HTERT RPE-1 (cell line): ENCODE data around the gene LMCD1.

Experiments
- in situ Hi-C: fragments of 300-500 bp; cut with MboI; formaldehyde crosslinking; loops from 4 replicates; pipeline ENCODE4 v1.14.3; 2020; ENCODE audit warnings: low sequenced_read_pairs

Gene LMCD1, protein sequence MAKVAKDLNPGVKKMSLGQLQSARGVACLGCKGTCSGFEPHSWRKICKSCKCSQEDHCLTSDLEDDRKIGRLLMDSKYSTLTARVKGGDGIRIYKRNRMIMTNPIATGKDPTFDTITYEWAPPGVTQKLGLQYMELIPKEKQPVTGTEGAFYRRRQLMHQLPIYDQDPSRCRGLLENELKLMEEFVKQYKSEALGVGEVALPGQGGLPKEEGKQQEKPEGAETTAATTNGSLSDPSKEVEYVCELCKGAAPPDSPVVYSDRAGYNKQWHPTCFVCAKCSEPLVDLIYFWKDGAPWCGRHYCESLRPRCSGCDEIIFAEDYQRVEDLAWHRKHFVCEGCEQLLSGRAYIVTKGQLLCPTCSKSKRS

DNA sequence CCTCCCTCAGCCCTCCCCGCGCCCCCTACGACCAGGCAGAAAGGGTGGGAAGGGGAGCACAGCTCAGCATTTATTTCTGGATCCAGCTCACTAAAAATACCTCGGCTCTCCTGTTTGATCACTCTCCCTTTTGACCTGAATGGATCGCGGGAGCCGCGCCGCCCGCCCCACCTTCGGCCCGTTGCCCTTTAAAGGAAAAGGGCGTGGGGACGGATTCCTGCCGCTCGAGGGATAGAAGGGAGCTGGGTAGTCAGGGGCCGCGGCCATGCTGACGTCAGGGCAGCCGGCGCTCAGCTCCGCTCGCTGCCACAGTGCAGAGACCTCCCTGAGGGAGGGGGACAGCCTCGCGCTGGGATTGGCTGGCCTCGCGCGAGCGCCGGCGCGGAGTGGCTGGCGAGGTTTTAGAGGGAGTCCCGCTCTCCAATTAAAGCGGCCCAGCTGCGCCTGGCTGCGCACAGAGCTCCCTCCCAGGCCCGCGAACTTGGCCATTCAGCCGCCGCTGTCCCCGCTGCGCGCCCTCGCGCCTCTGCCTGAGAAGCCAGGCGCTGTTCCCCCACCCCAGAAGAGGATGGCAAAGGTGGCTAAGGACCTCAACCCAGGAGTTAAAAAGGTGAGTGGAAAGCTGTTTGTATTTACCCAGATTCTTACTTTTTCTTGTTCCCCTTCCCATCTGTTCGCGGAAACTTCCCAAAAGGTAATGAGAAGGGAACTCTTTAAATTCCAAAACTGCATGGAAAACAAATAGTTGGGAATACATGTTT is at the start of gene LMCD1:
LMCD1 (plus strand) TSS at position 453 of the 761 bp plus-strand sequence; CDS start at position 569, 116 bp downstream.
- in situ Hi-C loops: no loop called here

DNA sequence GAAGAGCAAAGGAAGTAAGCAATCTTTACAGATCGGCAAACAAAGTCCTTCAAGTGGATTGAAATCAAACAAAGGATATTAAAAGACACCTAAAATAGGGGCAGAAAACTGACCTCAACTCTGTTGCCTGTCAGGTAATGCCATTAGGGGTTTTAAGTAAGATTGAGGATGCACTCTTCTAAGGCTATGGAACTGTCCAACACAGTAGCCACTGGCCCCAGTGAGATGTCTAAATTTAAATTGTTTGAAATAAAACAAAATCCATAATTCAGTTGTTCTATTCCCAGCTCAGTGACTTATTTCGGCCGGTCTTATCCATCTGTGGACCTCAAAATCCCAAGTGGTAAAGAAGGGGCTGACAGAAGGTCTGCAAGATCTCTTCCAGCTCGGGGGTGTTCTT is 49.5 kb upstream of the LMCD1 start:
- in situ Hi-C loops: no loop called here

DNA sequence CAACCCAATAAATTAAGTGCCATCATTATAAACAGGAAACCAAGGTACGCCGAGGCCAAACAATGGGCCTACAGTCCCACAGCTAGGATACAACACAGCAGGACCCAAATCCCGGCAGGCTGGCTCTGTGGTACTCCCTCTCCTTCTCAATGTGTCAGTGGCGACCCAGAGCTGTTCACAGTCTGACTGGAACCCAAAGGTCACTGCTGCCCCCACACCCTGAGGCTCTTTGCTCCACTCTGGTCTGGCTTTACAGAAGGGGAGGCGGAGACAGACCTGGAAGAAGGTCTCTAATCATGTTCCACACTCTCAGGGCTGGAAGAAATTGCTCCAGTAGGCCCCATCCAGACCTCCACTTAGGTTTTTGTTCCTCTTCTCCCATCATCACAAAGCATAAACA is 48.5 kb upstream of the LMCD1 start:
- in situ Hi-C loops: no loop called here

DNA sequence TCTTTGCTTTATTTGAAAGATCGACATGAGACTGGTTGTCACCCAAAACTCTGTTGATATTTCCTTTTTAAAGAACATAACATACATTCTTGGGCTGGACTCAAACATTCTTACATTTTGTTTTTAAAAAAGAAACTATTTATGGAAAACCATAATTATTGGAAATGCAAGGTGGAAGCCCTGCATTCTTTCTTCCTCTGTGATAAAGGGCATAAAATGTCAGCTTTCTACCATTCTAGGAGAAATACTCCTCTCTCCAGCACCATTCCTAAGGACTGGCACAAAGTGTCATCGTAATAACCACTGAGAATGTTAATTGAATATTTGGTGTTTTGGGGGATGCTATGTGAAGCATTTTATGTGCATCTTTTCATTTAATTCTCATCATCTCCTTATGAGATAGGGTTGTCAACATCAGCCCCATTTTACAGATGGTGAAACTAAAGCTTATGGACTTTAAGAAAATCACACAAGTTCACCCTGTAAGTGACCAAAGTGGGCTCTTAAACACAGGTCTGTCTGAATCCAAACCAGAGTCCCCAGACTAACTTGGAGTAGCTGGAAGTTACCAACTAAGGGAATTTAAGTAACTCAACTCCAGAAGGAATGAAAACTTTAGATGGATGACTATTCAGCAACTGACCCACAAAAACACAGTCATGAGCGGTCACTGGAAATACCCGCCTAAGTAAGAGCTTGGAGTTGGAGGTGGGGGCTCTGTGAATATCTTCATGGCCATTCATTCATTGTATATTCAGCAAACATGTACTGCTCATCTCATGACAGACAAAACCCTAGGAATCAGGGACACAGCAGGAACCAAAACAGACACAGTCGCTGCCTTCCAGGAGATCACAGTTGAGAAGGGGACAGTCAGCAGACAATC is 45.9 kb upstream of the LMCD1 start:
- in situ Hi-C loops: no loop called here

DNA sequence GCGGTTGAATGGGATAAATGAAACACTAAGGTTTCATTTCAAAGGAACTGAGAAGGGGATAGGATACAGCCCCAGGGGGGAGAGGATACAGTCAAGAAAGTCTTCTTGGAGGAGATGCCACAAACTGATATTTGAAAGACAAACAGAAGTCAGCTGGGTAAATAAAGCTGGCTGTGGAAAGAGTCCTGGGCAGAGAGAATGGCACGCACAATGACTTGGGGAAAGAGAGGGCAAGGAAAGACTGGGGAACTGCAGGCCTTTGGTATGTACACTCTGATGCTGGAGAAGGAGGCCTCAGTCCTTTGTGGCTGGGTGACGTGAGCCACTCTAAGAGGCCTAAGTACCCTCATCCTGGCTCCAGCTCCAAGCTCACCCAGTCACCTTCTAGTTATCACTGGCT is 45.2 kb upstream of the LMCD1 start:
- in situ Hi-C loops: no loop called here

DNA sequence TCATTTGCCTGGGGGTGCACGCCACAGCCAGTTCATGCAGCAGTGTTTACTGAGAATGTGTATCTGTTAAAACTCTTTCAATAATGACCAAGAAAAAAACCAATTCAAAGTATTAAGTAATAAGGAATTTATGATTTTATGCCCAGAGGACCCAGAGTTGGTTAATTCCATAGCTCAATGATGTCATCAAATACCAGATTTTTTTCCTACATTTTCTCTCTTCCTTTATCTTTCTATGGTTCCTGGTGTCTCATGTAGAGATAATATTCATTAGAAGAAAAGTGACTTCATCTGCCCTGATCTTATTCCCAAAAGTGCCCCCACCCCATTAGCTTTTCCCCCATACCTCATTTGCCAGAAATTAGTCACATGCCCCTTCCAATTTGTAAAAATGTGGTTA is 44.6 kb upstream of the LMCD1 start:
- in situ Hi-C loops: no loop called here

DNA sequence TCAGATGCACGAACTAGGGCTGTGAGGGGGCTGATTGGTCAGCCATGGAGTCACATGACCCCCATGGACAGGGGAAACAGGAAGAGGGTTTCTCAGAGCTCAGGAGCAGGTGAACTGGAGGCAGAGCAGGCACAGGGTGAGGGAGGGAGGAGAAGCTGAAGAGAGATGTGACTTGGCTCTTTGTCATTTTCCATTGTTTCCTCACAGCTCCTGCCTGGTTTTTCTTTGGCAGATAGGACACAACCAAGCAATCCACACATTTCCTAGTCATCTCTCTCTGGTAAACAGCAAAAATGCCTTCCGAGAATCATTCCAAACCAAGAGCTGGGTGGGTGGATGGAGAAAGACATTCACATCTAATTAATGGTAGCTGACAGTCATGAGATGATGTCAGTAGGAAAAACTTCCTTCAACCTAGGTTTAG is 43.4 kb upstream of the LMCD1 start:
- in situ Hi-C loops: no loop called here

DNA sequence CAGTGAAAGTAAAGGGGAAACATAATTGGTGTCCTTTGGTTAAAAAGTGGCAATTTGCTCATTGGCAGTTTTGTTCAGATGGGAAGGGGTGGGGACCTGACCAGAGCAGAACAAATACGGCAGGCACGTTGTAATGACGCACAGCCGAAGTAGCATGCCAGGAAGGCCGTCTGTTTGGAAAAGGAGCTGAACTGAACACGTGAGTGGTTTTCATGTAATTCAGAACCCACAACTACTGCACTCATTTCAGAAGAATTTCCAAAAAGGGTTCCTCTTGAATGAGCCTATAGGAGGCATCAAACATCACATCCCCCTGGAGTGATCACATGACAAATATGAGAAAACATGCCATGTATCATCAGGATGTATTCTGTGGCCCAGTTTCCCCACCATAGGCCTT is 42.9 kb upstream of the LMCD1 start:
- in situ Hi-C loops: no loop called here

DNA sequence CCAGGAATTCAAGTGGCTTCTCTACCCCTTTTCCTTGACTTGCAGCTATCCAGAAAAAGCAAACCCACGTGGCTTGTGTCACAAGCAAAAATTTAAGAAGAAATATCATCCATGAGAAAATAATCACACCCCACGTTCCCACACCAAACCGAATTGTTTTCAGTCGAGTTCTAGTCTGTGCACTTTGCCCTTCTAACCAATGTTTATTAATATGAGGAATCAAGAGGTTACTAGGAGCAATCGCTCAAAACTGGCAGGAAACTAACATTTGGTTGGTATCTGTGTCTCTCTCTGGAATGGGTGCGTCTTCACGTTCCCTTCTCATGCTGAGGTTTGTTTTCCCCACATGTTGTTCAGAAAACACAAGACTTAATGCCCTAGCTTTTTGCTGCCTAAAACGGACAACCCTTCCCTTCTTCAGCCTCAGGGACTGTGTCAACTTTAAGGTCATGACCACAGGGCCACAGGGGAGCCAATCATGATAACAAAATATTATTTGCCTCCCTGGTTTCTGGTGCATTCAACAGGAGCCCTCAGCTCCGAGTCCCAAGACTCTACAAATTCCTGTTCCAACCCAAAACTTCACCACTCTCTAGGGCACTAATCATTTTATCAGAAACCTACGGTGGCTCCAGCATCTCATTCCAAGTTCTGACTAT is 41.4 kb upstream of the LMCD1 start:
- in situ Hi-C loops: no loop called here

DNA sequence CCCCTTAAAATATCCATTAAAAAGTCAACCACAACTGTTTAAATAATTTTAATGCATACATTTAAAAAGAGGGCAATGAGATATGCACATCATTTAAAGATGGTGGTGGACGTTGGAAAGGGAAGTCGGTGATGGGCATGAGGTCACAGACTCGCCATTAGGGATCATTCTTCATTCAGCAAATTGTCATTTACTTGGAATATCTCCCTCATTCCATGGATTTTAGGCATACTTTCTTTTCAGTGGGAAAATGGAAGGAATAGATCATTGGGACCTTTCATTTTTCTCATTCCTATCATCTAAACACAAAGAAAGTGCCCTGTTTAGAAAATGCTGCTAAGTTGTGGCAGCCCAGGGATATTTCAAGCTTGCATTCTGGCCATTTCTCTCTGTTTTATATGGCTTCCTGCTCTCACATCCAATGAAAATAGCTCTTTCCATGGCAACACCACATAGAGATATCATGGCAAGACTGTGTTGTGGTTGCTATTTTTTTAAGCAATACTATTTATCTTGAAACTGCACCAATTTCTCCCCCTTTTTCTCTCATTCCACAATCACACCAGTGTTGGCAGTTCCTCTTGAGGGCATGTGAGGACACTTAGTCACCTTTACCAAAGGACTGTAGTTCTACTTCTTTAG is 40.7 kb upstream of the LMCD1 start:
- in situ Hi-C loops: no loop called here

DNA sequence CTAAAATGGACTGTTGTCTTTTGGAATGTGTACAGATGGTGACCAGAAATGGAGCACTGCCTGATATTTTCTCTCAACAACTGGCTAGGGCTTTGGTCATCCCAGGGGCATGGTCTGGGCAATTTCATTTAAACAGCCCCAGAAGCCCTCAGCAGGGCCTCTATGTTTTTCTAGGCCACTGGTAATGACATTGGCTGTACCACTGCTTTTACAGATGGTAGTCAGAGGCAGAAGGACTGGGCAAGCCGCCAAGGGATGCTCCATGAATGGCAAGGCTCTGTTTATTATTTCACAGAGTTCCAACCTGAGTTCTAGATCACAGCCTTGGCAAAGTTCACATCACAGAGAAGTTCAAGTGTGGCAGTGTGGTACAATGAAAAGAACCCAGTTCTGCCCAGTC is 37.0 kb upstream of the LMCD1 start:
- in situ Hi-C loops: no loop called here

DNA sequence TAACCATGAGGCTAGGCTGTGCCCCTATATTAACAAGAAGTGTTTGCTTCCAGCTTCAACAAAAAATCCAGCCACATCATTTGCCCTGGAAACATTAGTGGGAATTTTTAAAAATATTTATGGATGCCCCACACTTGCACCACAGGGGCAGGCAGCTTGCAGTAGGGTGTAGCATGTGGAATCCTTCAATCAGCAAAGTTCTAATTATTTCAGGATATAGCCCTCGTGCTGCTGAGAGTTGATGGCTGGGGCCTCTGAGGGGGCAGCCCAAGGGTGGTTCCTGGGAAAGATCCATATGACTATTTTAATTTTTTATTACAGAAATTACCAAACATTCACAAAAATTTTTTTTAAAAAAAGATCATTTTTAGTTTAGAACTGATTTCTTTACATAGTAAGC is 35.1 kb upstream of the LMCD1 start:
- in situ Hi-C loops: no loop called here

DNA sequence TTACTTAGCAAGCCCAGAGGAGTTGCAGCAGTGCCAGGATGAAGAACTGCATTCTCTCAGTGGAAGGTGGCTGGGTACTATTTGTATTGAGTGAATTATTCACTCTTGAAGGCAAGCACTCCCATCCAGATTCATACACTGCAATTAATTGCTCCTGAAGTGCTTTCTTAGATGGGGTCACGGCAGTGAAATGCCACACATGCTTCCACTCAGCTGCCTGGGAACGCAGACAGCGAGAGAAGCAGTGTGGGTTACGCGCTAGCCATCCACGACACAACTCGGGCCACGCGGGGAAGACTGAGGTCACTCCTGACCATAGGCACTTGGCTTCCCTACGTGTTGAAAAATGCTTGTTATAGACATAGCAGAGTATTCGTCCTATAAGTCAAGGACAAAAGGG is 30.8 kb upstream of the LMCD1 start:
- in situ Hi-C loops: no loop called here

DNA sequence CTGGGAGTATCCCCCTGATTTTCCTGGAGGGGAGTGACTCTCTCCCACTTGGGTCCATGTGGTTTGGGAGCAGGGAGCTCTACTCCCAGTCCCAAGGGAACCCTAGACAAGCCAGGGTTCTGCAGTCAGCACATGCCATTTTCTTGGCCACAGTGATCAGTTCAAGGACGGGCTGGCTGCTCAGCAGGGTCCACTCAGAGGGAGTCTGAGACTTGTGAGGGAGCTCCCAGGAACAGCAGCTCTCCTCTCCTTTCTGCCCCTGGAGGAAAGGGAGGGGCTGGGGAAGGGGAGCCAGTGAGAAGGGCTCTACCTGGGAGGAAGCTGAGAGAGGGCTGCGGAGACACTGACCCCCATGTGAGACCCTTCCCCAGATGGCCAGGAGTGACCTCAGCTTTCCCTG is 29.1 kb upstream of the LMCD1 start:
- in situ Hi-C loops: no loop called here

DNA sequence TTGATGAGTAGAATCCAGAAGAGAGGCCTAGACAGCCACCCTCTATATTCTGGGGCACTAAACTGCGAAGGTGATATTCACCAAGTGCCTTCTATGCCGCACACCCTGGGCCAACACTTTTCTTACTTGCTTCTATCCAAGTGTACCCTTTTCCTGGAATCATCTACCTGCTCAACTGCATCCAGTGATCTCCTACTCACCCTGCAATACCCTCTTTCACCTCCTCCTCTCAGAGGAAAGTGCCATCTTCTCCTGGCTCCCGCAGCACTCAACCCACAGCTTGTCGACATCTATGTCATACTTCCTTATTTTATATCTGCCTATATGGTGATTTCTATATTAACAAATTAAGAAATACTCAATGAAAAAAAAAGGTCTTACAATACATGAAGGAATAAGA is 28.6 kb upstream of the LMCD1 start:
- in situ Hi-C loops: no loop called here

DNA sequence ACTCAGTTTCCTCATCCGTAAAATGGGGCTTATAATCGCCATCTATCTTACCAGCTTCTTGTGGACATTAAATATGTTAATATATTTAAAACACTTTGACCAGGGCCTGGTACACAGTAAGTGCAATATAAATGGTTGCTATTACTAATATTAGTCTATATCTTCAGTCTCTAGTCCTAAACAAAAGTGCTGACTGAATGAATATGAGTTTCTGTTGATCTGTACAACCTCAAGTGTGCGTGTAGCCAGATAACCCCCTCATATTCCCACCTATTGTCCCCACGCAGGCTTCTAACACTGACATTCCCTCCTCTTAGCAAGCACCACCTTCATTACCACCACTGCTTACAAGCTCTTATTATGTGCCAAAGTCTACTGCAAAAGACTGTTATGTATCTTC is 27.6 kb upstream of the LMCD1 start:
- in situ Hi-C loops: no loop called here

DNA sequence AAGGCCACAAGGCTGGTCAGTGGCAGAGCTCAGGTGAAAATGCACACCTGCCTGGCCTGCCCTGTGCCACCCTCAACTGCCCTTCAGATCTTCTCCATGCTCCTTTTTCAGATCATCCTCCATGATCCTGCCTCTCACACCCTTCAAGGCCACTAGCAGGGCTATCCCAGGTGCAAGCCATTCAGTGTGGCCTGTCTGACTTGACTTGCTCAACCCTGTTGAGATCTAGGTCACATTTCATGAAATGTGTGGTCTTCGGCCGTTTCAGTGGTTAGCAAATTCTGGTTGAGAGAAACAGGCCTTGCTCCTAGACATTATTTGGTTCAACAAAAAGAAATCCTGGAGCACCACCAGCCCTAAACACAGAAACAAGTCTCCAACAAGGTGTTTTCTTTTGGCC is 26.6 kb upstream of the LMCD1 start:
- in situ Hi-C loops: no loop called here

DNA sequence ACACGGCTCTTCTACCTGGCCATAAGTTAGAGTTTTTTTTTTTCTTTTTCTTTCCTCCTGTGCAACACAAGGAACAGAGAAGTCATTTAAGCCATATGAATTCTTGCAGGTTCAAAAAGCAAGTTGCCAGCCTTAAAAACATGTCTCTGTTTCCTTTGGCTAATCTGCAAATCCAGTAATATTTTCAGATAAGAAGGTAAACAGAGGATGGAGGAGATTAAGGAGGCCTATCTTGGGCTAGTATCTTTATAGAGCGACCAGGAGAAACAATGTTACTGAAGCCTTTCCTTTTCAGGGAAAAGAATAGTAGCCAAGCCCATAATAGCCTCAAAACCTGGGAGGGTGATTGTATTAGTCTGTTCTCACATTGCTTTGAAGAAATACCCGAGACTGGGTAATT is 20.9 kb upstream of the LMCD1 start:
- in situ Hi-C loops: no loop called here

DNA sequence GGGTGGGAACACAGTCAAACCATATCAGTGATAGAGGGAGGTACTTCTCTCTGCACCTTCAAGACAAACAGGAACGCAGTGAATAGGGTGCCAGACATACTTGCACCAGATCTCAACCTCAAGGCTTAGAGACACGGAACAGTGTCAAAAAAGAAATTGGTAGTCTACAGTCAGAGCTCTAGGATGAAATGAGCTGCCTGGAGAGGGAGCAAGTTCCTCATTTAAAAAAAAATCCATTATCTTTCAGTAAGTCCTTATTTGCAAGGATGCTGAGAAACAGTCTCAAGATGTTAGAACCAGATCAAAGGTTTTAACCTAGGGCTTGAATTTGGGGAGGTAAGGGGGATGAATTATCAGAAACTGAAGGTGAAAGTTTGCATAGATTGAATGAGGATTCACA is 20.2 kb upstream of the LMCD1 start:
- in situ Hi-C loops: no loop called here

DNA sequence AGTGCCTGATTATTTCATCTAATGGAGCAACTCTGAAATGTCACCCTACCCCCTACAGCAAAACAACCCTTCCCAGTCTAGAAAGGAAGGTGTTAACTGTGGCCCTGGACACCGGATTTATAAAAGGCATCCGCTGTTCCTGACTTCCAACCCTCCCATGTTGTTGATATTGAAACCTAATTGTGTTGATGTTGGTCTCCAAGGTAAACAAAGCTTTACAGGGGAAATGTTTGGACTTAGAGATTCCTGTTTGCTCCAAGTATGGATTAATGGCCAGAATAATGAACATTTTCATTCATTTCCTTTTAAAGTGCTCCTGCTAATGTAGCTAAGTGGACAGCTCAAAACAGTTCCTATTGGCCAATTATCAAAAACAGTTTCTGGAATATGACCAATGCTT is 19.4 kb upstream of the LMCD1 start:
- in situ Hi-C loops: no loop called here
